Measurements from ENCODE around the gene ABR.

DNA sequence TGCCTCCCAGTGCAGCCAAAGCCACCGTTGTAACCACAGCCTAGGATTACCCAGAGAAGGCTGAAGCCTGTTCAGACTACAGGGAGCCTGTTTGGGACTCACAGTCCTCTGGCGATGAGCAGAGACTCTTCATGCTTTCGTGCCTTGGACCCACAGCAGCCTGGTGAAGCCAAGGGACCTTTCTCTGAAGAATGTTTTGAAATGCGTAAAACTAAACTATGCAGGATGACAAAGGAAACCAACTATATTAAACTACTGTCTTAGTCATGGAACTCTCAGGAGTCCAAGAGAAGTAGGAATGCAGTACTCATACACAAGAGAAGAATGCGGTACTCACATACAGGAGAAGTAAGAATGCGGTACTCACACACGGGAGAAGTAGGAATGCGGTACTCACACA lies 20.9 kb downstream of the ABR start:
- no peak for TF ChIP-seq POLR2AphosphoS5 (IDR thresholded peaks at IDR 0.05)
- no peak for TF ChIP-seq TAF1 (IDR thresholded peaks at IDR 0.05; ENCODE audit: low read depth)
- TF ChIP-seq CTCF (IDR thresholded peaks at IDR 0.05; ENCODE audit: poor library complexity, severe bottlenecking) = no peak
- TF ChIP-seq EZH2 (IDR thresholded peaks at IDR 0.05; ENCODE audit: borderline replicate concordance, insufficient read depth, low read length, poor library complexity, severe bottlenecking) = no peak
- no peak for TF ChIP-seq RAD21 (conservative IDR thresholded peaks at IDR 0.05)
- TF ChIP-seq, protein P1, sequence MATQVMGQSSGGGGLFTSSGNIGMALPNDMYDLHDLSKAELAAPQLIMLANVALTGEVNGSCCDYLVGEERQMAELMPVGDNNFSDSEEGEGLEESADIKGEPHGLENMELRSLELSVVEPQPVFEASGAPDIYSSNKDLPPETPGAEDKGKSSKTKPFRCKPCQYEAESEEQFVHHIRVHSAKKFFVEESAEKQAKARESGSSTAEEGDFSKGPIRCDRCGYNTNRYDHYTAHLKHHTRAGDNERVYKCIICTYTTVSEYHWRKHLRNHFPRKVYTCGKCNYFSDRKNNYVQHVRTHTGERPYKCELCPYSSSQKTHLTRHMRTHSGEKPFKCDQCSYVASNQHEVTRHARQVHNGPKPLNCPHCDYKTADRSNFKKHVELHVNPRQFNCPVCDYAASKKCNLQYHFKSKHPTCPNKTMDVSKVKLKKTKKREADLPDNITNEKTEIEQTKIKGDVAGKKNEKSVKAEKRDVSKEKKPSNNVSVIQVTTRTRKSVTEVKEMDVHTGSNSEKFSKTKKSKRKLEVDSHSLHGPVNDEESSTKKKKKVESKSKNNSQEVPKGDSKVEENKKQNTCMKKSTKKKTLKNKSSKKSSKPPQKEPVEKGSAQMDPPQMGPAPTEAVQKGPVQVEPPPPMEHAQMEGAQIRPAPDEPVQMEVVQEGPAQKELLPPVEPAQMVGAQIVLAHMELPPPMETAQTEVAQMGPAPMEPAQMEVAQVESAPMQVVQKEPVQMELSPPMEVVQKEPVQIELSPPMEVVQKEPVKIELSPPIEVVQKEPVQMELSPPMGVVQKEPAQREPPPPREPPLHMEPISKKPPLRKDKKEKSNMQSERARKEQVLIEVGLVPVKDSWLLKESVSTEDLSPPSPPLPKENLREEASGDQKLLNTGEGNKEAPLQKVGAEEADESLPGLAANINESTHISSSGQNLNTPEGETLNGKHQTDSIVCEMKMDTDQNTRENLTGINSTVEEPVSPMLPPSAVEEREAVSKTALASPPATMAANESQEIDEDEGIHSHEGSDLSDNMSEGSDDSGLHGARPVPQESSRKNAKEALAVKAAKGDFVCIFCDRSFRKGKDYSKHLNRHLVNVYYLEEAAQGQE (IDR thresholded peaks at IDR 0.05; ENCODE audit: borderline replicate concordance) = no peak
